HFF-Myc (cell line): Measurements from ENCODE around the gene HMGCR.
"Not testable (repeated sequence)": the region's sequence is repeated elsewhere in the genome, so short reads cannot be mapped to it uniquely, and the experiment has no call there.

Source experiments
- DNase-seq: peaks from one replicate; pipeline ENCODE4 v3.0.0-alpha.2; 2011; ENCODE audit warnings: low read depth; ENCODE audit errors: extremely low read depth
- H3K4me3 ChIP-seq: replicated peaks from 2 replicates; pipeline ENCODE4 v1.5.1; 2011; ENCODE audit warnings: low read depth, mild to moderate bottlenecking, control low read depth, low read length
- CTCF ChIP-seq: IDR thresholded peaks from 2 replicates; pipeline ENCODE4 v1.5.1; 2012; ENCODE audit warnings: mild to moderate bottlenecking, low read depth, low read length, control low read depth; ENCODE audit errors: missing control alignments

Gene HMGCR

GRCh38 chr5:75336615-75337336 lies at the start of gene HMGCR:
Gene HMGCR (plus strand): TSS chr5:75337220. CDS start chr5:75342606, 5,386 bp downstream.
- peak within 1 kb of the TSS; percentile 76 for H3K4me3 ChIP-seq
- TF ChIP-seq CTCF, result no peak
- DNase-seq, result peak; percentile 98

GRCh38 chr5:75291844-75292243 lies 45.2 kb upstream of the HMGCR start:
- H3K4me3 ChIP-seq, DNase-seq: not testable (repeated sequence)

DNA sequence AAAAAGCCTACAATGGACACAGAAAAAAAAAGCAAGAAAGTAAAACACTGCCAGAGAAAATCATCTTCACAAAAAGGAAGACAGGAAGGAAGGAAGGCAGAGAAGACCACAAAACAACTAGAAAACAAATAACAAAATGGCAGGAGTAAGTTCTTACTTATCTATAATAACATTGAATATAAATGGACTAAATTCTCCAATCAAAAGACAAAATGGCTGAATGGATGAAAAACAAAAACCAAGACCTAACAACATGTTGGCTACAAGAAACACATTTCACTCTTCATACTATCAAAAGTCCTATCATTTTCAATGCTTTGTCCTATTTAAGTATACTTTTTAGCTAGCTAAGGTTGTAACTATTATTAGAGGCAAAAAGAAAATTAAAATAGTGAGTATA lies 36.9 kb upstream of the HMGCR start:
- DNase-seq, result no peak
- no peak overlapping the region for H3K4me3 ChIP-seq
- TF ChIP-seq CTCF, result no peak

DNA sequence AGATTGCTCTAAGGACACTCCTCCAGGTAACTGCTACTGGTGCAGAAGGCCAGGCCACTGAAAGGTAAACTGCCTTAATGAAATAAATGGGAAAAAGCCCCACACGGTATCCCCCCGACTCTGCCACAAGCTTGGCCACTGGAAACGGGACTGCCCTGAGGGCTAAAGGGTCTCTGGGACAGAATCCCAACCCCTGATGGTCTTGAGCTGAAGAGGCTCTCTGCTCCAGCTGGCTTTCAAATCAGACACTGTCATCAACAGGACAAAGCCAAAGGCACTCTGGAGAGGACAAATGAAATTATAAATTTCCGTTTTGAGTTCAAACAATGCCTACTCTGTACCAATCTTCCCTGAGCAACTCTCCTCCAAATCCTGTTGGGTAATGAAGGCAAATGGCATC lies 33.6 kb upstream of the HMGCR start:
- no peak for DNase-seq
- no peak for TF ChIP-seq CTCF

DNA sequence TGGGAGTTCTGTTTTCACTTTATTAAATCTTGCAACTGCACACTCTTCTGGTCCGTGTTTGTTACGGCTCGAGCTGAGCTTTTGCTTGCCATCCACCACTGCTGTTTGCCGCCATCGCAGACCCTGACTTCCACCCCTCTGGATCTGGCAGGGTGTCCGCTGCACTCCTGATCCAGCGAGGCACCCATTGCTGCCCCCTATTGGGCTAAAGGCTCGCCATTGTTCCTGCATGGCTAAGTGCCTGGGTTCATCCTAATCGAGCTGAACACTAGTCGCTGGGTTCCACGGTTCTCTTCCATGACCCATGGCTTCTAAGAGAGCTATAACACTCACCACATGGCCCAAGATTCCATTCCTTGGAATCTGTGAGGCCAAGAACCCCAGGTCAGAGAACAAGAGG lies 32.5 kb upstream of the HMGCR start:
- DNase-seq, H3K4me3 ChIP-seq: not testable (repeated sequence)

More for the DNA sequence above, 33.6 kb upstream of the HMGCR start:
- no peak overlapping the region for H3K4me3 ChIP-seq

DNA sequence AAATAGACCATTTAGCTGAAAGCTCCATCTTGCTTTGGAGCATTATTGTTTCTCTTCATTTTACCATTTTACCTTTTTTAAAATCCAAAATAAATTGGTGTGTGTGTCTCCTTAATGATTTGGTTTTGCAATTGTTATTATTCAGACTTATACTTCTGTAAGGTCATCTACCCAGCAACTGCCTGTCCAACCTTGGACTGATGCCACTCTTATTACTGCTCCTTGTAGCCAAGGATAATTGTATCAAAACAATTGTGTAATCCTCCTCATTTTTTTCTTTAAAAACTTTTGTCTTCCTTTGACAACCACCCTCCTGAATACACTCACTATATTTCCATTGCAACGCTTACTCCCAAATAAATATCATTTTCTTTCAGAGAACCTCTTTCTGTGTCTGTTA lies 30.3 kb upstream of the HMGCR start:
- no peak for DNase-seq
- no peak for TF ChIP-seq CTCF

GRCh38 chr5:75310212-75310611 lies 26.8 kb upstream of the HMGCR start:
- no peak for TF ChIP-seq CTCF
- no peak overlapping the region for H3K4me3 ChIP-seq

More for the DNA sequence above, 30.3 kb upstream of the HMGCR start:
- no peak overlapping the region for H3K4me3 ChIP-seq

GRCh38 chr5:75319148-75319547 lies 17.9 kb upstream of the HMGCR start:
- not testable (repeated sequence) for DNase-seq, H3K4me3 ChIP-seq

More at GRCh38 chr5:75310212-75310611, 26.8 kb upstream of the HMGCR start:
- DNase-seq, result no peak
